VCaP (cell line): ENCODE results near the gene SLX4IP.

ENCODE experiments used
- H3K27ac ChIP-seq: fragments of 450-650 bp; 2 replicates; pipeline ENCODE4 v1.5.1; 2017
- CTCF ChIP-seq: fragments of 450-650 bp; conservative IDR thresholded peaks from 2 replicates; pipeline ENCODE4 v1.5.1; 2017; ENCODE audit warnings: mild to moderate bottlenecking, moderate library complexity

SLX4IP gene

GRCh38 chr20:10662661-10663458 is 227.8 kb downstream of the SLX4IP start:
- no peak for TF ChIP-seq CTCF
- H3K27ac ChIP-seq, result peak overlapping the region; percentile 87; the same call in 1 of the 2 replicates

GRCh38 chr20:10663756-10664155 is 228.7 kb downstream of the SLX4IP start:
- TF ChIP-seq CTCF, result no peak
- peak overlapping the region; percentile 87 for H3K27ac ChIP-seq

GRCh38 chr20:10665027-10665561 is 230.0 kb downstream of the SLX4IP start:
- peak overlapping the region; percentile 87 for H3K27ac ChIP-seq
- TF ChIP-seq CTCF, result no peak

GRCh38 chr20:10665791-10666190 is 230.7 kb downstream of the SLX4IP start:
- no peak for TF ChIP-seq CTCF

GRCh38 chr20:10666221-10667076 is 231.3 kb downstream of the SLX4IP start:
- TF ChIP-seq CTCF, result no peak
- peak overlapping the region; percentile 87 for H3K27ac ChIP-seq

More at GRCh38 chr20:10665791-10666190, 230.7 kb downstream of the SLX4IP start:
- peak overlapping the region; percentile 87 for H3K27ac ChIP-seq

- no peak for TF ChIP-seq CTCF
- peak overlapping the region; percentile 87 for H3K27ac ChIP-seq
Observed at GRCh38 chr20:10667077-10667401, 231.9 kb downstream of the SLX4IP start.

- H3K27ac ChIP-seq, result peak overlapping the region; percentile 87
- peak; percentile 65 for TF ChIP-seq CTCF
Observed at GRCh38 chr20:10667560-10668167, 232.6 kb downstream of the SLX4IP start.
